Bronchial epithelial cell (primary cell): ENCODE data around the gene PPARA. TPM values are rescaled to one million over a fixed set of nuclear protein-coding genes. Genes with fewer than 3 reads are reported as not detected.

ENCODE experiments used
- DNase-seq: peaks from one replicate; pipeline ENCODE4 v3.0.0-alpha.2; 2010; ENCODE audit warnings: low read depth
- FAIRE-seq: peaks from 2 replicates; lab custom pipeline; 2011; peaks lifted over from hg19 to GRCh38; lab: Jason Lieb, UNC
- H3K27me3 ChIP-seq: 2 replicates; pipeline ENCODE4 v1.5.1; 2011; ENCODE audit warnings: low read length; ENCODE audit not compliant: control insufficient read depth, insufficient read depth
- H3K36me3 ChIP-seq: 2 replicates; pipeline ENCODE4 v1.5.1; 2011; ENCODE audit warnings: low read length; ENCODE audit not compliant: control insufficient read depth, insufficient read depth
- H3K4me3 ChIP-seq: 2 replicates; pipeline ENCODE4 v1.5.1; 2011; ENCODE audit warnings: mild to moderate bottlenecking, low read depth, low read length, control low read depth
- CTCF ChIP-seq: IDR thresholded peaks from 2 replicates; pipeline ENCODE4 v1.5.1; 2011; ENCODE audit warnings: mild to moderate bottlenecking, moderate library complexity, low read length, control low read depth, inconsistent platforms; ENCODE audit not compliant: insufficient read depth, severe bottlenecking
- total RNA-seq: library from RNA; depleted of rRNA; stranded (reverse); fragments of >200 nt; gene quantifications from 2 replicates; pipeline ENCODE4 v1.2.1, GENCODE V29; 2014

PPARA gene
- total RNA-seq, 1 donor from 2014 or later = 10.5 TPM

DNA sequence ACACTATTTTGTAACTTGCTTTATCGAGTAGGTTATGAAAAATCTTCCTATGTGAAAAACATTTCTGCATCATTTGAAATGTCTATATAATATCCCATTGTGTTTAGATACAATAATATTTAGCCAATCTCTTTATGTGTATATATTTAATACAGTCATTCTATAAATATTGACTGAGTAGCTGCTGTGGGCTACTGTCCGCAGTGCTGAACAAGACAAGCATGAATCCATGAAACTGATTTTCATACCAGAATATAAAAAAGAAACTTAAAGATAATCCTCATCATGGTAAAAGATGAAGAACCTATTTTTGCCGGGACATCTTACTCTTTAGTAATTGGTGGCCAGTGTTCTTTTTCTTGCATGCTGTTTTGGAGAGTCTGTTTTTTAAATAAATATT lies 3.6 kb downstream of the PPARA start:
- FAIRE-seq (no peak), DNase-seq (no peak)
- no peaks in the 10 kb centered on the region for H3K36me3 ChIP-seq
- H3K27me3 ChIP-seq = no peaks in the 10 kb centered on the region
- TF ChIP-seq CTCF = no peak
- no peak overlapping the region for H3K4me3 ChIP-seq

- TF ChIP-seq CTCF = no peak
- FAIRE-seq = no peak
- DNase-seq = no peak
- Histone ChIP-seq H3K4me3 (no peak overlapping the region), H3K27me3 (no peaks in the 10 kb centered on the region), H3K36me3 (no peaks in the 10 kb centered on the region)
These were observed 5.7 kb downstream of the PPARA start for GRCh38 chr22:46156031-46156430.

GRCh38 chr22:46158283-46158682 lies 8.0 kb downstream of the PPARA start:
- Histone ChIP-seq H3K36me3 (no peaks in the 10 kb centered on the region), H3K4me3 (no peak overlapping the region), H3K27me3 (no peaks in the 10 kb centered on the region)
- FAIRE-seq (no peak), DNase-seq (no peak)
- no peak for TF ChIP-seq CTCF

DNA sequence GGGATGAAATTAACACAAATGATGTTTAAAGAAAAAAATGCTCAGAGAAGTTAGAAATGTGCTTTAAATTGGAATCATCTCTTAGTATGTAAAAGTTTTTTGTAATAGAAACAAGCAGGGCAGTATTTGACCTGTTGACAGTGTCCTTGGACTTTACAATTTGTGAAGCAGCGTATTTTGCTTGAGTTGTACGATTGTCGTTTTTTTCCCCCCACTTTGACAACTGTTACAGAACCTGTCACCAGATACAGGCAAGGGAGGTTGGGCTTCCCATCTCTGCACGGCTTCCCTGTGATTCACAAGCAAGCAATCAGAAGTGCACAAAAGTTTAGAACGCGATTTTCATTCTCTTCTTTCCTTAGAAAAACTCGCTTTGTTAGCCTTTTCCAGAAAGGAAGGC lies 8.9 kb downstream of the PPARA start:
- H3K27me3 ChIP-seq = no peaks in the 10 kb centered on the region
- no peak overlapping the region for H3K4me3 ChIP-seq
- no peaks in the 10 kb centered on the region for H3K36me3 ChIP-seq
- DNase-seq (no peak), FAIRE-seq (no peak)
- TF ChIP-seq CTCF = no peak

- no peak for TF ChIP-seq CTCF
- FAIRE-seq = no peak
These were observed 9.5 kb downstream of the PPARA start for GRCh38 chr22:46159777-46160176.

GRCh38 chr22:46162285-46162684 lies 12.0 kb downstream of the PPARA start:
- Histone ChIP-seq H3K27me3 (no peaks in the 10 kb centered on the region), H3K36me3 (no peaks in the 10 kb centered on the region), H3K4me3 (no peak overlapping the region)
- no peak for TF ChIP-seq CTCF
- FAIRE-seq (no peak), DNase-seq (no peak)

More at GRCh38 chr22:46159777-46160176, 9.5 kb downstream of the PPARA start:
- peak; percentile 27 for DNase-seq
- no peaks in the 10 kb centered on the region for H3K27me3 ChIP-seq
- no peak overlapping the region for H3K4me3 ChIP-seq
- no peaks in the 10 kb centered on the region for H3K36me3 ChIP-seq
